A549 (cell line): ENCODE data around the gene AK8. TPM values are rescaled to one million over a fixed set of nuclear protein-coding genes. Genes with fewer than 3 reads are reported as not detected.
A peak's percentile ranks its signal among the peaks of the same experiment; 100 is the strongest.

ENCODE experiments used
- ATAC-seq, 2 experiments: fragments of 200-7000 bp in 1 of 2; fragments of >200 bp in 1 of 2; cut with Nextera tagmentation in 1 of 2; cut with Tn5 transposase in 1 of 2; 3 replicates each; pipeline versions ENCODE4 v1.8.0 to v1.9.1; 2018 to 2020; ENCODE audit warnings: mild to moderate bottlenecking in 1 of 2, moderate library complexity in 1 of 2
- CTCF ChIA-PET: fragments of 300-600 bp; sonication (Branson Sonifier 250); formaldehyde crosslinking; extraction: SDS; loops from one replicate; lab custom pipeline; 2021; ENCODE audit warnings: antibody characterized with exemption, inconsistent platforms; lab: Yijun Ruan, JAX
- POLR2A ChIA-PET: fragments of 350-600 bp; formaldehyde crosslinking; extraction: SDS; loops from one replicate; lab custom pipeline; 2021; ENCODE audit warnings: antibody characterized with exemption, inconsistent platforms; lab: Yijun Ruan, JAX
- DNase-seq, 2 experiments: peaks; one replicate each; pipeline versions ENCODE4 v3.0.0 to v3.0.0-alpha.2; 2011 to 2016; ENCODE audit warnings: low read depth in 1 of 2, low spot score in 1 of 2
- FAIRE-seq: peaks from 2 replicates; lab custom pipeline; 2011; peaks lifted over from hg19 to GRCh38; lab: Jason Lieb, UNC
- H3K27ac ChIP-seq, 2 experiments: fragments of >200 bp; sonication (Bioruptor Twin); formaldehyde crosslinking; 3 replicates each; pipeline ENCODE4 v1.5.1; 2016 to 2017
- H3K4me1 ChIP-seq: fragments of >200 bp; sonication (Bioruptor Twin); formaldehyde crosslinking; 3 replicates; pipeline ENCODE4 v1.6.1; 2016
- H3K4me2 ChIP-seq: fragments of >200 bp; sonication (Bioruptor Twin); formaldehyde crosslinking; 3 replicates; pipeline ENCODE4 v1.6.1; 2016
- H3K4me3 ChIP-seq: fragments of >200 bp; sonication (Bioruptor Twin); formaldehyde crosslinking; 3 replicates; pipeline ENCODE4 v1.5.1; 2016
- H3K9me3 ChIP-seq: fragments of >200 bp; sonication (Bioruptor Twin); formaldehyde crosslinking; 3 replicates; pipeline ENCODE4 v1.6.1; 2016
- CBX8 ChIP-seq: fragments of 200-600 bp; sonication (generic); IDR thresholded peaks from 2 replicates; pipeline ENCODE4 v1.6.1; 2016
- CHD2 ChIP-seq: fragments of 150-350 bp; IDR thresholded peaks from 2 replicates; pipeline ENCODE4 v1.6.1; 2014; ENCODE audit warnings: low read length; ENCODE audit not compliant: partially characterized antibody
- CTCF ChIP-seq: fragments of >200 bp; sonication (Bioruptor Twin); formaldehyde crosslinking; IDR thresholded peaks from 3 replicates; pipeline ENCODE4 v1.5.1; 2016
- HES2 ChIP-seq: fragments of >200 bp; sonication (Bioruptor Twin); formaldehyde crosslinking; IDR thresholded peaks from 2 replicates; pipeline ENCODE4 v1.6.1; 2016
- HMGXB4 ChIP-seq: fragments of 250-450 bp; sonication (Bioruptor Pico); IDR thresholded peaks from 2 replicates; pipeline ENCODE4 v1.5.0; 2021; ENCODE audit warnings: mild to moderate bottlenecking, moderate library complexity, borderline replicate concordance
- HOXB13 ChIP-seq: fragments of 250-450 bp; sonication (Bioruptor Pico); IDR thresholded peaks from 2 replicates; pipeline ENCODE4 v1.5.0; 2020; ENCODE audit warnings: low read depth, mild to moderate bottlenecking, moderate library complexity
- MYC ChIP-seq: IDR thresholded peaks from 2 replicates; pipeline ENCODE4 v1.6.1; 2012; ENCODE audit warnings: mild to moderate bottlenecking, inconsistent platforms, low read length, improper control_type of control experiment, borderline replicate concordance
- POLR2AphosphoS2 ChIP-seq: conservative IDR thresholded peaks from 2 replicates; pipeline ENCODE4 v1.6.1; 2012; ENCODE audit warnings: low read length, improper control_type of control experiment, inconsistent platforms
- RAD21 ChIP-seq, 2 experiments: fragments of >200 bp in 1 of 2; sonication (Bioruptor Twin) in 1 of 2; formaldehyde crosslinking in 1 of 2; IDR thresholded peaks in 1 of 2; conservative IDR thresholded peaks in 1 of 2; 2 replicates in 1 of 2; 3 replicates in 1 of 2; pipeline ENCODE4 v1.6.1; 2012 to 2018; ENCODE audit warnings: inconsistent platforms in 1 of 2
- RFX5 ChIP-seq: fragments of 450-650 bp; IDR thresholded peaks from 2 replicates; pipeline ENCODE4 v1.7.1; 2014; ENCODE audit warnings: antibody characterized with exemption, mild to moderate bottlenecking, moderate library complexity
- SMC3 ChIP-seq: fragments of >200 bp; sonication (Bioruptor Twin); formaldehyde crosslinking; IDR thresholded peaks from 3 replicates; pipeline ENCODE4 v1.6.1; 2018; ENCODE audit warnings: inconsistent platforms
- SREBF2 ChIP-seq: fragments of 450-650 bp; IDR thresholded peaks from 2 replicates; pipeline ENCODE4 v1.6.1; 2014; ENCODE audit warnings: mild to moderate bottlenecking, moderate library complexity
- USF2 ChIP-seq: fragments of 450-650 bp; IDR thresholded peaks from 2 replicates; pipeline ENCODE4 v1.6.1; 2014; ENCODE audit warnings: antibody characterized with exemption
- WGBS: methylation state at CpG from one replicate; pipeline ENCODE4 v1.1.6; 2017; ENCODE audit errors: missing lambda C conversion rate; 5-methylcytosine and 5-hydroxymethylcytosine counted together
- polyA plus RNA-seq, 4 experiments: library from polyadenylated mRNA; depleted of rRNA in 3 of 4; stranded (reverse); fragments of >200 nt; fragmentation: RNase III in 1 of 4; extraction: RNeasy Plus Mini Kit Qiagen cat#74134 plus additional on column Dnase treatment in 1 of 4; gene quantifications; 2 replicates in 3 of 4; 3 replicates in 1 of 4; pipeline ENCODE4 v1.2.3, GENCODE V29; 2011 to 2017

Gene AK8
- polyA plus RNA-seq, 2 of the 4 experiments (the other 2 are of a cell fraction), result 0.61 to 0.63 TPM

- Histone ChIP-seq H3K4me2 (peak overlapping the region; percentile 72), H3K27ac (peak overlapping the region; percentile 71 to 86), H3K4me1 (no peaks in the 10 kb centered on the region), H3K9me3 (no peaks in the 10 kb centered on the region; the same call in 2 of the 3 replicates), H3K4me3 (peak overlapping the region; percentile 58)
- POLR2A ChIA-PET, result interaction anchor here (1.0 kb wide), 1 partner anchor 99 kb away, joined by 5 read pairs; the partner anchor contains the start of genes DDX31 and GTF3C4
- WGBS, result 11% methylated on average over 24 of the region's 25 CpGs
- no peak for FAIRE-seq
- CTCF ChIA-PET, result interaction anchor here (0.6 to 2.1 kb wide), 10 partner anchors 9 to 353 kb away, joined by 3 to 9 read pairs (median 4); no protein-coding TSS in a partner anchor
- peak; percentile 49 to 56 for DNase-seq
- peak; percentile 83 to 87 for ATAC-seq
- no peak for TF ChIP-seq CHD2
- peak; percentile 19; the same call in 1 of the 3 replicates for TF ChIP-seq CTCF
Measured at GRCh38 chr9:132768932-132769905, 108.9 kb downstream of the AK8 start.

- TF ChIP-seq HOXB13 (CRISPR knock-in tag) (no peak), RAD21 (conservative IDR thresholded peaks at IDR 0.05 in 1 of 2, IDR thresholded peaks at IDR 0.05 in 1 of 2) (no peak), MYC (no peak), POLR2AphosphoS2 (no peak), USF2 (no peak), RFX5 (no peak), HES2 (no peak), HMGXB4 (CRISPR knock-in tag) (no peak)
- FAIRE-seq, result no peak
- H3K9me3 ChIP-seq, result no peaks in the 10 kb centered on the region; the same call in 2 of the 3 replicates
- 34% methylated on average over 3 of the region's 3 CpGs for WGBS
- ChIA-PET CTCF (interaction anchor here (1.1 to 1.6 kb wide), 3 partner anchors 9 to 110 kb away, joined by 3 to 4 read pairs (median 3); no protein-coding TSS in a partner anchor), POLR2A (no interaction called here)
- DNase-seq, result no peak
- no peak overlapping the region for H3K4me3 ChIP-seq
- no peak overlapping the region for H3K27ac ChIP-seq
- no peaks in the 10 kb centered on the region for H3K4me1 ChIP-seq
- no peak overlapping the region for H3K4me2 ChIP-seq
- ATAC-seq, result no peak
Measured at GRCh38 chr9:132763574-132763973, 114.5 kb downstream of the AK8 start.

GRCh38 chr9:132762896-132763295 lies 115.2 kb downstream of the AK8 start:
- H3K4me3 ChIP-seq, result no peak overlapping the region
- ATAC-seq (no peak), FAIRE-seq (no peak), DNase-seq (no peak)
- no peak for TF ChIP-seq SMC3
- TF ChIP-seq CBX8, result no peak
- no peak for TF ChIP-seq SREBF2
- ChIA-PET CTCF (interaction anchor here (0.9 to 1.6 kb wide), 4 partner anchors 9 to 109 kb away, joined by 3 to 4 read pairs (median 4); no protein-coding TSS in a partner anchor), POLR2A (no interaction called here)
- no peak overlapping the region for H3K4me2 ChIP-seq
- WGBS, result 66% methylated on average over 4 of the region's 4 CpGs
- no peaks in the 10 kb centered on the region for H3K4me1 ChIP-seq
- H3K9me3 ChIP-seq, result no peaks in the 10 kb centered on the region; the same call in 2 of the 3 replicates
- H3K27ac ChIP-seq, result no peak overlapping the region
